ENCODE measurements around the gene TBPL1.

Gene TBPL1

DNA sequence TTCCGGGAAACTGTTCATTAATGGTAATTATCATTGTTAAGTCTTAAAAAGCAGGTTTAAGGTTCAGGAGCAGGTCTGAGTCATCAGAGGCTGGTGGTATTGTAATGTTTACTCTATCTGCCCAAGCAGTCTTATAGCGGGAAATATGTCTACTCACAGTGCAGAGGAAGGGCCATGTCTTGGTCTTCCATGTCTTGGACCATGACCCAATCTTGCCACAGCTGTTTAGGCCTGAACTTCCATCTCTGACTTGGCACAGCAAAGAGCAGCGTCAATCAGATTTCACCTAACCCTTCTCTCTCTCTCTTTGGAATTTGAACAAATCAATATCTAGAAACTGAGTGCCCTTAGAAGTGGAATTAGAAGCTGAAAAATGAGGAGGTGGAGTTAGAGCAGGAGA is 73.6 kb downstream of the TBPL1 start:
- no peak for FAIRE-seq
- TF ChIP-seq POLR2A (IDR thresholded peaks at IDR 0.05; ENCODE audit: low read depth, low read length) (no peak), POU2F2 (IDR thresholded peaks at IDR 0.05; ENCODE audit: low read depth, low read length) (no peak), POLR2AphosphoS5 (IDR thresholded peaks at IDR 0.05; ENCODE audit: low read depth, low read length) (no peak), TAF1 (IDR thresholded peaks at IDR 0.05; ENCODE audit: low read depth, low read length) (no peak), PAX5 (IDR thresholded peaks at IDR 0.05; ENCODE audit: insufficient read depth, low read length, severe bottlenecking) (no peak), SPI1 (IDR thresholded peaks at IDR 0.05; ENCODE audit: low read depth, low read length) (no peak)
- no peak for DNase-seq (ENCODE audit: insufficient read length, low spot score)

DNA sequence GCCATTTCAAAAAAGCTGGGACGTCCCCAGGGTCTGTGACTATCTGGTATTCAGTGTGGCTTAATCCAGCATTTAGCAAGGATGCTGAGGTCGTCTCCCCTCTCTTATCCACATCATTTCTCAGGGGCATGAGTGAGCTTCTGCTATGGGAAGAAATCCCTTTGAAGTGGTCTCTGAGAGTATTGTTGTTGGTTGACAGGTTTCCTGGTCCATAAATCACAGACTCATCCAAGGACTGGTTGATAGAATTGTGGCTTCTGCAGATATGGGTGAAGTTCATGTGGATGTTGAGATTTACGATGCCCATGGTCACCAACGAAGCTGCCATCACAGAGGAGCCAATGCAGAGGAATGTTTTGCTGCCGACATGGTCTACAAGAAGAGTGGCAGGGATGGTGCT is 75.4 kb downstream of the TBPL1 start:
- TF ChIP-seq PAX5 (IDR thresholded peaks at IDR 0.05; ENCODE audit: insufficient read depth, low read length, severe bottlenecking) (no peak), POLR2AphosphoS5 (IDR thresholded peaks at IDR 0.05; ENCODE audit: low read depth, low read length) (no peak), TAF1 (IDR thresholded peaks at IDR 0.05; ENCODE audit: low read depth, low read length) (no peak), SPI1 (IDR thresholded peaks at IDR 0.05; ENCODE audit: low read depth, low read length) (no peak), POU2F2 (IDR thresholded peaks at IDR 0.05; ENCODE audit: low read depth, low read length) (no peak), POLR2A (IDR thresholded peaks at IDR 0.05; ENCODE audit: low read depth, low read length) (no peak)
- DNase-seq (ENCODE audit: insufficient read length, low spot score) = no peak
- FAIRE-seq = no peak

DNA sequence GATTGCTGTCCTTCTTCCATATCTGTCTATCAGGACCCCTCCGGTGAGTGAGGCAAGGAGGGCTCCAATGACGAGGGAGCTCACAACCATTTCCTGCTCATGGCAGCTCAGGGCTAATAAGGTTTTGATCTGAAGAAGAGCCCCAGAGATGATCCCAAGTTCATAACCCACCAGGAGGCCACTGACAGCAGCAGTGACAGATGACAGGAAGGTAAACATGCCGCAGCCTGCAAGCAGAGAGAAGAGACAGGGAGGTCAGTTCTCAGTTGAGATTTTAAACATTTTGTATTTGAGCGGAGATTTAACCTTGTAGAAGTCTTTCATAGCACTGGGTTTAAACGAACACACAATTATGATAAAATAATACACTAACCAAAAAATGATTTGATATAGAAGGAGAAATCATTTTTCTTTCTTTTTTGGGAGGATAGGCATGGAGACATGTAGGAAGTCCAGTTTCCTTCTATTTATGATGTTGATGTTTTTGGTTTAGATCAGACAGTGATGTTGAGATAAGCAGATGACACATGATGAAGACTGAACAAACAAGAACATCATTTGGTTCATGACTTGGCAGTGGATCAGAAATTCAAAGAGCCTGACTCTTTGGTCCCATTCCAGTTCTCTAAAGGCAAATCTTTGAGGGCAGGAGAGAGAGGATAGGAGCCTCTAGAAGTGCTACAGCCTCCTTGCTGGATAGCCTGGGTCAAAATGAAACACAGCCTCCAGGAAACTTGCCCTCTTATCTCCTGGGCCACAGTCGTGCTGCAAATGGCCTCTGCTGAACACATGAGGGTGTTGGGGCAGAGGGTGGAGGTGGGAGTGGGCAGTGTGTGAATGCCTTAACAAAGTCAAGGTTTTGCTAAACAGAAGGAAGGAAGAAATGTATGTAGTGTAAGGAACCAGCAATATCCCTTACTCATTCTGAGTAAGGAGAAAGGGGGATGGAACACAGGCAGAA is 76.8 kb downstream of the TBPL1 start:
- FAIRE-seq (no peak), DNase-seq (ENCODE audit: insufficient read length, low spot score) (no peak)
- TF ChIP-seq POLR2A (IDR thresholded peaks at IDR 0.05; ENCODE audit: low read depth, low read length) = no peak
- TF ChIP-seq PAX5 (IDR thresholded peaks at IDR 0.05; ENCODE audit: insufficient read depth, low read length, severe bottlenecking) = no peak
- no peak for TF ChIP-seq POU2F2 (IDR thresholded peaks at IDR 0.05; ENCODE audit: low read depth, low read length)
- no peak for TF ChIP-seq POLR2AphosphoS5 (IDR thresholded peaks at IDR 0.05; ENCODE audit: low read depth, low read length)

DNA sequence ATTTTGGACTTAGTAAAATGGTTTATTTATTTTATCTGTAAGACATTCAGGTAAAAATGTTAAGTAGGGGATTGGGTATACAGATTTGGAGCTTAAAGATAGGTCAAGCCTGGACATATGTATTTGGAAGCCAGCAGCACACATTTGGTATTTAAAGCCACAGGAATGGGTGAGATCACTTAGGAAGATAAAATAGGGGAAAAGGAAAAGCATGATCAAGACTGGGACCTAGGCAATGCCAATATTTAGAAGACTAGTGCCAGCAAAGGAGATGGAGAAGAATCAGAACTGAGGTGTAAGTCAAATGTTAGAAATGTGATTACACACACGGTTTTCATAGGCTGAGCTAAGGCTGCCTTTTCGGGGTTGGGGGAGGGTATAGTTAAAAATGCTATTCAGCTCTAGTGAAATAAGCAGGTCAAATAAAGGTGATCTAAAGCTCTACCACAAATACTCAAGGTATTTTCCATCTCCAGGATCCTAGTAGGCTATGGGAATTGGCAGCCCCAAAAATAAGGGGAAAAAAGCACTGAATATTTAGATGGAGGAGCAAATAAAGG is 78.8 kb downstream of the TBPL1 start:
- no peak for DNase-seq (ENCODE audit: insufficient read length, low spot score)
- FAIRE-seq = no peak

GRCh38 chr6:134034478-134034877 is 81.5 kb downstream of the TBPL1 start:
- FAIRE-seq (no peak), DNase-seq (ENCODE audit: insufficient read length, low spot score) (no peak)
- TF ChIP-seq TAF1 (IDR thresholded peaks at IDR 0.05; ENCODE audit: low read depth, low read length) (no peak), POU2F2 (IDR thresholded peaks at IDR 0.05; ENCODE audit: low read depth, low read length) (no peak), POLR2AphosphoS5 (IDR thresholded peaks at IDR 0.05; ENCODE audit: low read depth, low read length) (no peak), POLR2A (IDR thresholded peaks at IDR 0.05; ENCODE audit: low read depth, low read length) (no peak), SPI1 (IDR thresholded peaks at IDR 0.05; ENCODE audit: low read depth, low read length) (no peak), PAX5 (IDR thresholded peaks at IDR 0.05; ENCODE audit: insufficient read depth, low read length, severe bottlenecking) (no peak)

More for the DNA sequence above, 78.8 kb downstream of the TBPL1 start:
- no peak for TF ChIP-seq TAF1 (IDR thresholded peaks at IDR 0.05; ENCODE audit: low read depth, low read length)
- TF ChIP-seq POLR2AphosphoS5 (IDR thresholded peaks at IDR 0.05; ENCODE audit: low read depth, low read length) = no peak
- TF ChIP-seq PAX5 (IDR thresholded peaks at IDR 0.05; ENCODE audit: insufficient read depth, low read length, severe bottlenecking) = no peak
- TF ChIP-seq SPI1 (IDR thresholded peaks at IDR 0.05; ENCODE audit: low read depth, low read length) = no peak
- no peak for TF ChIP-seq POU2F2 (IDR thresholded peaks at IDR 0.05; ENCODE audit: low read depth, low read length)
- no peak for TF ChIP-seq POLR2A (IDR thresholded peaks at IDR 0.05; ENCODE audit: low read depth, low read length)

- DNase-seq (ENCODE audit: insufficient read length, low spot score) = no peak
- no peak for FAIRE-seq
- no peak for TF ChIP-seq SPI1 (IDR thresholded peaks at IDR 0.05; ENCODE audit: low read depth, low read length)
- no peak for TF ChIP-seq POU2F2 (IDR thresholded peaks at IDR 0.05; ENCODE audit: low read depth, low read length)
- no peak for TF ChIP-seq POLR2AphosphoS5 (IDR thresholded peaks at IDR 0.05; ENCODE audit: low read depth, low read length)
- no peak for TF ChIP-seq TAF1 (IDR thresholded peaks at IDR 0.05; ENCODE audit: low read depth, low read length)
- TF ChIP-seq POLR2A (IDR thresholded peaks at IDR 0.05; ENCODE audit: low read depth, low read length) = no peak
- no peak for TF ChIP-seq PAX5 (IDR thresholded peaks at IDR 0.05; ENCODE audit: insufficient read depth, low read length, severe bottlenecking)
Measured at GRCh38 chr6:134034961-134035822, 82.2 kb downstream of the TBPL1 start.

GRCh38 chr6:134035823-134036296 is 82.8 kb downstream of the TBPL1 start:
- DNase-seq (ENCODE audit: insufficient read length, low spot score) = no peak
- peak; percentile 9 for FAIRE-seq
- no peak for TF ChIP-seq TAF1 (IDR thresholded peaks at IDR 0.05; ENCODE audit: low read depth, low read length)

DNA sequence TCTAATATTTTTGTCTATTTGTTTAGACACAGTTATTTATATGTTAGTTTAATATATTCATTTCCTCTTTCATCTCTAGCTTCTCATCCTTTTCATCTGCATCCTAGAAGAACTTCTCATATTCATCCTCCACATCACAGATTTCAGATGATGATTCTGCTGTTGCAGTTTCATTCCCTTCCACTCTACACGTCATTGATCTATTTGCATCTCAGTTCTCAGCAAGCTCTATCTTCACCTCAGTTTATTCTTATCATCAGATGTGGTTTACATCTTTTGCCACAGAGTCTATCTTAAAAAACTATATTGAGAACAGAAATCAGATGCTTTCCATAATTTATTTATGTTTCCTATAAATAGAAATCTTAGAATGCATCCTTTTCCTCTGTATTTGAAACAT is 86.1 kb downstream of the TBPL1 start:
- DNase-seq (ENCODE audit: insufficient read length, low spot score) = no peak
- FAIRE-seq = no peak
- TF ChIP-seq TAF1 (IDR thresholded peaks at IDR 0.05; ENCODE audit: low read depth, low read length) = no peak

All from GM12891 (cell line).